ENCODE data around the gene APOBEC3G.
"Not testable (repeated sequence)": the region's sequence is repeated elsewhere in the genome, so short reads cannot be mapped to it uniquely, and the experiment has no call there.

Gene APOBEC3G

DNA sequence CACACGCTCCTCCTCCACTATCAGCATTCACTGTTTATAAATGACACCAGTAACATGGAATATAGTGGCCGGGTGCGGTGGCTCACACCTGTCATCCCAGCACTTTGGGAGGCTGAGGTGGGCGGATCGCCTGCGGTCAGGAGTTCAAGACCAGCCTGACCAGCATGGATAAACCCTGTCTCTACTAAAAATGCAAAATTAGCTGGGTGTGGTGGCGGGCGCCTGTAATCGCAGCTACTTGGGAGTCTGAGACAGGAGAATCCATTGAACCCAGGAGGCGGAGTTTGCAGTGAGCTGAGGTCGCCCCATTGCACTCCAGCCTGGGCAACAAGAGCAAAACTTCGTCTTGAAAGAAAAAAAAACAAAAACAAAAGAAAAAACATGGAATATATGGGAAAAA lies 837 bp downstream of the APOBEC3G start:
- H3K27me3 ChIP-seq (ENCODE audit: insufficient read depth, poor library complexity, severe bottlenecking); H3K4me3 ChIP-seq (replicated peaks; ENCODE audit: insufficient read depth, low read length); H3K27ac ChIP-seq (replicated peaks); DNase-seq (ENCODE audit: low read depth in 1 of 2, low spot score in 1 of 2): not testable (repeated sequence)

DNA sequence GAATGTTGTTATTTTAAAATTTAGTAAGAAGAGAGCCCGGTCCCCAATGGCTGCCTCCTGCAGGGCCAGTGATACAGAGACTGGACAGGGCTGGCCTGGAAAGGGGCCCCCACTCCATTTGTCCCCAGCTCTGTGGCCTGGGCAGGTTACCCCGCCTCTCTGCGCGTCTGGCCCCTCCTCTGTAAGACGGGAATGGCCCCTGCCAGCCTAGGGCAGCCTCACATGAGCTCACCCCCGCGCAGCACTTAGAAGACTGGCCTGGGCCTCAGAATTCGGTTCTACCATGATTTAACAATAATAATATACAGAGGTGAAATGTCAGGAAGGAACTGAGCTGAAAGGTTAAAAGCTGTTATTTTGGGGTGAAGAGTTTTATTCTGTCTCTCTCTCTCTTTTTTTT lies 1.3 kb downstream of the APOBEC3G start:
- Histone ChIP-seq H3K4me3 (replicated peaks; ENCODE audit: insufficient read depth, low read length) (no peak overlapping the region), H3K27me3 (ENCODE audit: insufficient read depth, poor library complexity, severe bottlenecking) (peaks cover 4% of the 10 kb centered on the region), H3K27ac (replicated peaks) (no peak overlapping the region)
- TF ChIP-seq SPI1 (IDR thresholded peaks at IDR 0.05; ENCODE audit: borderline replicate concordance, low read depth) (no peak), POLR2AphosphoS5 (IDR thresholded peaks at IDR 0.05; ENCODE audit: low read depth) (no peak), GABPA (IDR thresholded peaks at IDR 0.05; ENCODE audit: low read depth) (no peak)
- TF ChIP-seq, protein P1, sequence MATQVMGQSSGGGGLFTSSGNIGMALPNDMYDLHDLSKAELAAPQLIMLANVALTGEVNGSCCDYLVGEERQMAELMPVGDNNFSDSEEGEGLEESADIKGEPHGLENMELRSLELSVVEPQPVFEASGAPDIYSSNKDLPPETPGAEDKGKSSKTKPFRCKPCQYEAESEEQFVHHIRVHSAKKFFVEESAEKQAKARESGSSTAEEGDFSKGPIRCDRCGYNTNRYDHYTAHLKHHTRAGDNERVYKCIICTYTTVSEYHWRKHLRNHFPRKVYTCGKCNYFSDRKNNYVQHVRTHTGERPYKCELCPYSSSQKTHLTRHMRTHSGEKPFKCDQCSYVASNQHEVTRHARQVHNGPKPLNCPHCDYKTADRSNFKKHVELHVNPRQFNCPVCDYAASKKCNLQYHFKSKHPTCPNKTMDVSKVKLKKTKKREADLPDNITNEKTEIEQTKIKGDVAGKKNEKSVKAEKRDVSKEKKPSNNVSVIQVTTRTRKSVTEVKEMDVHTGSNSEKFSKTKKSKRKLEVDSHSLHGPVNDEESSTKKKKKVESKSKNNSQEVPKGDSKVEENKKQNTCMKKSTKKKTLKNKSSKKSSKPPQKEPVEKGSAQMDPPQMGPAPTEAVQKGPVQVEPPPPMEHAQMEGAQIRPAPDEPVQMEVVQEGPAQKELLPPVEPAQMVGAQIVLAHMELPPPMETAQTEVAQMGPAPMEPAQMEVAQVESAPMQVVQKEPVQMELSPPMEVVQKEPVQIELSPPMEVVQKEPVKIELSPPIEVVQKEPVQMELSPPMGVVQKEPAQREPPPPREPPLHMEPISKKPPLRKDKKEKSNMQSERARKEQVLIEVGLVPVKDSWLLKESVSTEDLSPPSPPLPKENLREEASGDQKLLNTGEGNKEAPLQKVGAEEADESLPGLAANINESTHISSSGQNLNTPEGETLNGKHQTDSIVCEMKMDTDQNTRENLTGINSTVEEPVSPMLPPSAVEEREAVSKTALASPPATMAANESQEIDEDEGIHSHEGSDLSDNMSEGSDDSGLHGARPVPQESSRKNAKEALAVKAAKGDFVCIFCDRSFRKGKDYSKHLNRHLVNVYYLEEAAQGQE (IDR thresholded peaks at IDR 0.05; ENCODE audit: insufficient replicate concordance, low read depth), result no peak
- TF ChIP-seq, protein P2, sequence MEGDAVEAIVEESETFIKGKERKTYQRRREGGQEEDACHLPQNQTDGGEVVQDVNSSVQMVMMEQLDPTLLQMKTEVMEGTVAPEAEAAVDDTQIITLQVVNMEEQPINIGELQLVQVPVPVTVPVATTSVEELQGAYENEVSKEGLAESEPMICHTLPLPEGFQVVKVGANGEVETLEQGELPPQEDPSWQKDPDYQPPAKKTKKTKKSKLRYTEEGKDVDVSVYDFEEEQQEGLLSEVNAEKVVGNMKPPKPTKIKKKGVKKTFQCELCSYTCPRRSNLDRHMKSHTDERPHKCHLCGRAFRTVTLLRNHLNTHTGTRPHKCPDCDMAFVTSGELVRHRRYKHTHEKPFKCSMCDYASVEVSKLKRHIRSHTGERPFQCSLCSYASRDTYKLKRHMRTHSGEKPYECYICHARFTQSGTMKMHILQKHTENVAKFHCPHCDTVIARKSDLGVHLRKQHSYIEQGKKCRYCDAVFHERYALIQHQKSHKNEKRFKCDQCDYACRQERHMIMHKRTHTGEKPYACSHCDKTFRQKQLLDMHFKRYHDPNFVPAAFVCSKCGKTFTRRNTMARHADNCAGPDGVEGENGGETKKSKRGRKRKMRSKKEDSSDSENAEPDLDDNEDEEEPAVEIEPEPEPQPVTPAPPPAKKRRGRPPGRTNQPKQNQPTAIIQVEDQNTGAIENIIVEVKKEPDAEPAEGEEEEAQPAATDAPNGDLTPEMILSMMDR (IDR thresholded peaks at IDR 0.05; ENCODE audit: insufficient read depth, low read length), result no peak
- DNase-seq (ENCODE audit: low read depth in 1 of 2, low spot score in 1 of 2), result no peak

DNA sequence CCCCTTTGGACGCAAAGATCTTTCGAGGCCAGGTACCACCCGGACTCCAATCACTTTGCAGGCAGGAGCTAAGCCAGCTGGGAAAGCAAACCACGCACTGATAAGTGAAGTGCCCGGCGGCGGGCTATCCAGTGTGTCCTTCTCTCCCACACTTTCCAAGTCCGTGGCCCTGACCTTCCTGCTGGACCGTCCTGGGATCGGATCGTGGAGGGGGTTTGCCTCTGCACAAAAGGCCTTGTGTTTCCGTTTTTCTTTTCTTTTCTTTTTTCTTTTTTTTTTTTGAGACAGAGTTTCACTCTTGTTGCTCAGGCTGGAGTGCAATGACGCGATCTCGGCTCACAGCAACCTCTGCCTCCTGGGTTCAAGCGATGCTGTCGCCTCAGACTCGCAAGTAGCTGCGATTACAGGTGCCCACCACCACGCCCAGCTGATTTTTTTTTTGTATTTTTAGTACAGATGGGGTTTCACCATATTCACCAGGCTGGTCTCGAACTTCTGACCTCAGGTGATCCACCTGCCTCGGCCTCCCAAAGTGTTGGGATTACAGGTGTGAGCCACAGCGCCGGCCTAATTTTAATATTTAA lies 2.1 kb downstream of the APOBEC3G start:
- not testable (repeated sequence) for H3K4me3 ChIP-seq (replicated peaks; ENCODE audit: insufficient read depth, low read length); H3K27me3 ChIP-seq (ENCODE audit: insufficient read depth, poor library complexity, severe bottlenecking); DNase-seq (ENCODE audit: low read depth in 1 of 2, low spot score in 1 of 2); H3K27ac ChIP-seq (replicated peaks)

DNA sequence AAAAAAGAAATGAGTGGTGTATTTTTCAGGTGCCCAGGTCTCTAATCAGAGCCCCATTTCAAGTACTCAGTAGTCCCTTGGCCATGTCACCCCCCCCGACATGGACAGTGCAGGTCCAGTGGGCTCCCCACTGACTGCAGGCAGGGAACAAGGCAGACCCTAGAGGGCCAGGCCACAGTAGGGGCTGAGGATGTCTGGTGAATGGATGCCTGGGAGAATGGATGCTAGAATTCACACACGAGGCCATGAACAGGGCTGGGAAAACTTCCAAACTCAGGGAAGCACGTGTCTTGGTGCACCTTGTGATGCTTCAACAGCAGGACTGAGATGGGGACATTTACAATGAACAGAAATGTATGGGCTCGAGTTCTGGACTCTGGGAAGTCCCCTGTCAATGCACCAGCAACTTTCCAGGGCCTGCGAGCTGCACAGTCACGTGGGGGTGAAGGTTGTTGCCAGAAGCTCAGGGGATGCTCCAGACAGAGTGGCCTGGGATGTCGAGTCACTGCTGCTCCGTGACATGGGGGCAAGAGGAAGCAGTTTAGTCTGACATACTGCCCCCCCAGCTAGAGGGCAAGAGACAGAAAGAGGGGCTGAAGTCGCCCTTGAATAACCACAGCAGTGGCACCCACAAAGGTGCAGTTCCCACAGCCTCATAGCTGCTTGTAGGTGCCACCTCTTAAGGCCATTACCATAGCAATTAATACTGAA lies 3.1 kb downstream of the APOBEC3G start:
- TF ChIP-seq, protein P2 (IDR thresholded peaks at IDR 0.05; ENCODE audit: insufficient read depth, low read length), result no peak
- TF ChIP-seq, protein P1 (IDR thresholded peaks at IDR 0.05; ENCODE audit: insufficient replicate concordance, low read depth), result no peak
- no peak for TF ChIP-seq POLR2AphosphoS5 (IDR thresholded peaks at IDR 0.05; ENCODE audit: low read depth)
- TF ChIP-seq GABPA (IDR thresholded peaks at IDR 0.05; ENCODE audit: low read depth), result no peak
- no peak for TF ChIP-seq SPI1 (IDR thresholded peaks at IDR 0.05; ENCODE audit: borderline replicate concordance, low read depth)
- Histone ChIP-seq H3K27me3 (ENCODE audit: insufficient read depth, poor library complexity, severe bottlenecking) (peaks cover 4% of the 10 kb centered on the region), H3K27ac (replicated peaks) (no peak overlapping the region), H3K4me3 (replicated peaks; ENCODE audit: insufficient read depth, low read length) (no peak overlapping the region)
- no peak for DNase-seq (ENCODE audit: low read depth in 1 of 2, low spot score in 1 of 2)

DNA sequence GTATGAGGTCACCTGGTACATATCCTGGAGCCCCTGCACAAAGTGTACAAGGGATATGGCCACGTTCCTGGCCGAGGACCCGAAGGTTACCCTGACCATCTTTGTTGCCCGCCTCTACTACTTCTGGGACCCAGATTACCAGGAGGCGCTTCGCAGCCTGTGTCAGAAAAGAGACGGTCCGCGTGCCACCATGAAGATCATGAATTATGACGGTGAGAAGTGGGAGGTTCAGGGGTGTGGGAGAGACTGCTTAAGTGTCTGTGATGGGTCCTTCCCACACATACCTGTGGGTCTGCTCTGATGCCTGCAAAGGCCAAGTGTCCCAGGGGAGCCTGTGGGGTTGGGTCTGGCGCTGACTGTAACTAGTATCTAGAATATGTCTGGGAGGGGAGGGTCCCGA lies 3.9 kb downstream of the APOBEC3G start:
- H3K27ac ChIP-seq (replicated peaks), result no peak overlapping the region
- no peak overlapping the region for H3K4me3 ChIP-seq (replicated peaks; ENCODE audit: insufficient read depth, low read length)
- peaks cover 4% of the 10 kb centered on the region for H3K27me3 ChIP-seq (ENCODE audit: insufficient read depth, poor library complexity, severe bottlenecking)
- TF ChIP-seq, protein P2 (IDR thresholded peaks at IDR 0.05; ENCODE audit: insufficient read depth, low read length), result no peak
- TF ChIP-seq SPI1 (IDR thresholded peaks at IDR 0.05; ENCODE audit: borderline replicate concordance, low read depth) (no peak), POLR2AphosphoS5 (IDR thresholded peaks at IDR 0.05; ENCODE audit: low read depth) (no peak), GABPA (IDR thresholded peaks at IDR 0.05; ENCODE audit: low read depth) (no peak)
- TF ChIP-seq, protein P1 (IDR thresholded peaks at IDR 0.05; ENCODE audit: insufficient replicate concordance, low read depth), result no peak
- no peak for DNase-seq (ENCODE audit: low read depth in 1 of 2, low spot score in 1 of 2)

Measured in HL-60 (cell line).